SK-N-SH (cell line): ENCODE results near the gene SPINK8. TPM values are rescaled to one million over a fixed set of nuclear protein-coding genes. Genes with fewer than 3 reads are reported as not detected.

Experiments
- CTCF ChIA-PET: fragments of 300-600, 350-600 bp; formaldehyde crosslinking; extraction: SDS; loops from one replicate; lab custom pipeline; 2021; lab: Yijun Ruan, JAX
- POLR2A ChIA-PET: fragments of 350-600 bp; sonication (Branson Sonifier 250); formaldehyde crosslinking; extraction: SDS; loops from one replicate; lab custom pipeline; 2020; ENCODE audit warnings: antibody characterized with exemption, inconsistent platforms; lab: Yijun Ruan, JAX
- DNase-seq: peaks from one replicate; pipeline ENCODE4 v3.0.0; 2012
- H2AFZ ChIP-seq: fragments of 200-600 bp; sonication (generic); 2 replicates; pipeline ENCODE4 v1.8.1; 2016; ENCODE audit warnings: antibody characterized with exemption, mild to moderate bottlenecking, low read depth
- H3F3A ChIP-seq: fragments of 200-600 bp; sonication (generic); replicated peaks from 2 replicates; pipeline ENCODE3; 2016; ENCODE audit warnings: antibody characterized with exemption, mild to moderate bottlenecking; ENCODE audit not compliant: insufficient read depth
- H3K27ac ChIP-seq, 2 experiments: fragments of 200-500 bp in 1 of 2; fragments of 200-600 bp in 1 of 2; sonication (Bioruptor generic) in 1 of 2; sonication (generic), shearing (Covaris generic) in 1 of 2; 2 replicates each; pipeline versions ENCODE4 v1.5.1 to v1.6.1; 2014 to 2016; ENCODE audit warnings: low read depth in 2 of 2, inconsistent platforms in 1 of 2, low read length in 1 of 2, mild to moderate bottlenecking in 1 of 2, mixed read lengths in 1 of 2
- H3K27me3 ChIP-seq: fragments of 200-600 bp; sonication (generic), shearing (Covaris generic); 2 replicates; pipeline ENCODE4 v1.6.1; 2016; ENCODE audit warnings: mixed run types; ENCODE audit not compliant: insufficient read depth
- H3K36me3 ChIP-seq, 2 experiments: fragments of 200-500 bp in 1 of 2; fragments of 200-600 bp in 1 of 2; sonication (Bioruptor generic) in 1 of 2; sonication (generic) in 1 of 2; replicated peaks in 1 of 2; 2 replicates each; pipeline versions ENCODE3 to v1.5.1; 2014 to 2016; ENCODE audit warnings: low read length in 1 of 2, mild to moderate bottlenecking in 1 of 2; ENCODE audit not compliant: insufficient read depth in 2 of 2, control insufficient read depth in 1 of 2
- H3K4me1 ChIP-seq, 2 experiments: fragments of 200-500 bp in 1 of 2; fragments of 200-600 bp in 1 of 2; sonication (Bioruptor generic) in 1 of 2; sonication (generic), shearing (Covaris generic) in 1 of 2; 2 replicates each; pipeline versions ENCODE4 v1.5.1 to v1.6.1; 2014 to 2016; ENCODE audit warnings: low read depth in 1 of 2, low read length in 1 of 2, mixed run types in 1 of 2; ENCODE audit not compliant: insufficient read depth in 2 of 2, control insufficient read depth in 1 of 2
- H3K4me2 ChIP-seq: fragments of 200-600 bp; sonication (generic), shearing (Covaris generic); 2 replicates; pipeline ENCODE4 v1.6.1; 2017; ENCODE audit warnings: mixed run types
- H3K4me3 ChIP-seq, 2 experiments: fragments of 200-500 bp in 1 of 2; fragments of 200-600 bp in 1 of 2; sonication (Bioruptor generic) in 1 of 2; sonication (generic), shearing (Covaris generic) in 1 of 2; 2 replicates each; pipeline versions ENCODE4 v1.5.1 to v1.8.1; 2014 to 2016; ENCODE audit warnings: low read depth in 2 of 2, inconsistent platforms in 1 of 2, low read length in 1 of 2, mild to moderate bottlenecking in 1 of 2, mixed read lengths in 1 of 2, moderate library complexity in 1 of 2
- H3K79me2 ChIP-seq: fragments of 200-600 bp; sonication (generic); 2 replicates; pipeline ENCODE4 v1.8.1; 2017; ENCODE audit warnings: mild to moderate bottlenecking; ENCODE audit not compliant: insufficient read depth
- H3K9ac ChIP-seq: fragments of 200-600 bp; sonication (generic); 2 replicates; pipeline ENCODE4 v1.6.1; 2017; ENCODE audit warnings: mixed run types
- H3K9me2 ChIP-seq: fragments of 200-600 bp; sonication (generic); 2 replicates; pipeline ENCODE4 v1.6.1; 2017; ENCODE audit warnings: mixed run types
- H3K9me3 ChIP-seq: fragments of 200-600 bp; sonication (generic); 2 replicates; pipeline ENCODE4 v1.6.1; 2017; ENCODE audit warnings: mixed run types, mild to moderate bottlenecking, moderate library complexity
- H4K20me1 ChIP-seq: fragments of 200-600 bp; sonication (generic); 2 replicates; pipeline ENCODE4 v1.6.1; 2017; ENCODE audit warnings: mild to moderate bottlenecking, mixed run types; ENCODE audit not compliant: insufficient read depth
- CHD2 ChIP-seq: fragments of 150-350 bp; IDR thresholded peaks from 2 replicates; pipeline ENCODE4 v1.6.1; 2018; ENCODE audit warnings: low read length; ENCODE audit not compliant: partially characterized antibody
- GABPA ChIP-seq: IDR thresholded peaks from 2 replicates; pipeline ENCODE4 v1.4.0; 2012; ENCODE audit warnings: low read depth, mild to moderate bottlenecking
- NRF1 ChIP-seq: IDR thresholded peaks from 2 replicates; pipeline ENCODE4 v1.6.1; 2012; ENCODE audit warnings: low read depth, mild to moderate bottlenecking, low read length
- SMC3 ChIP-seq: IDR thresholded peaks from 2 replicates; pipeline ENCODE4 v1.6.1; 2012; ENCODE audit warnings: low read depth, low read length, improper control_type of control experiment
- TAF1 ChIP-seq: IDR thresholded peaks from 2 replicates; pipeline ENCODE4 v1.6.1; 2012; ENCODE audit warnings: low read depth, mild to moderate bottlenecking, low read length, moderate library complexity, borderline replicate concordance
- WGBS: methylation state at CpG from one replicate; pipeline ENCODE4 v1.1.6; 2017; ENCODE audit warnings: low lambda C conversion rate; 5-methylcytosine and 5-hydroxymethylcytosine counted together
- polyA plus RNA-seq, 3 experiments: library from polyadenylated mRNA; depleted of rRNA; stranded (reverse); fragments of >200 nt; gene quantifications; 2 replicates each; pipeline ENCODE4 v1.2.3, GENCODE V29; 2012
- TF ChIP-seq, protein P1 (sequence below): IDR thresholded peaks from 2 replicates; pipeline ENCODE4 v1.4.0; 2012; ENCODE audit warnings: low read depth, borderline replicate concordance
- TF ChIP-seq, protein P2 (sequence below): IDR thresholded peaks from 2 replicates; pipeline ENCODE4 v1.6.1; 2012; ENCODE audit warnings: mild to moderate bottlenecking, low read depth, low read length, moderate library complexity
- TF ChIP-seq, protein P3 (sequence below): fragments of 150-350 bp; IDR thresholded peaks from 2 replicates; pipeline ENCODE4 v1.6.1; 2016; ENCODE audit warnings: mild to moderate bottlenecking, low read depth, low read length
- TF ChIP-seq, protein P4 (sequence below): fragments of 150-350 bp; IDR thresholded peaks from 2 replicates; pipeline ENCODE4 v1.6.1; 2017; ENCODE audit warnings: antibody characterized with exemption, low read length, low read depth, borderline replicate concordance

SPINK8 gene
- polyA plus RNA-seq, 1 of the 3 experiments (the other 2 are of a cell fraction): not detected

DNA sequence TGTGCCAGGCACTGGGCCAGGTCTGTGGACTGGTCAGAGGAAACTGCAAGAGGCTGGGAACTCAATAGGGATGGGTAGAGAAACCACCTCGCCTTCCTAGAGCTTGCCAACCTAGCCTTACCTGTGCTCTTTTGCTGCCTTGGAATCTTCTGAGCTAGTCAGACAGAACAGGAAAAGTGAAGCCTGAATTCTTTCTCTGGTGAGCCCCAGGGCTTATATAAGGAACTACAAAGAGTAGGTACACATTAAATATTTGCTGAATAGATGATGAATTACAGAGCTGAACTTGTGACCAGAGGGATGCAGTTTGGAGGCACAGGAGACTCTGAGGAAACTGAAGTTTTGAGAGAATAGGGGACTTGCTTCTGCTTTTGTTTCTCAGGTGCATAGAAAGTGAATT lies 23.0 kb upstream of the SPINK8 start:
- no peak overlapping the region for H3K9ac ChIP-seq
- H3K9me3 ChIP-seq: peaks cover 2% of the 10 kb centered on the region; the same call in 1 of the 2 replicates
- TF ChIP-seq, protein P1, sequence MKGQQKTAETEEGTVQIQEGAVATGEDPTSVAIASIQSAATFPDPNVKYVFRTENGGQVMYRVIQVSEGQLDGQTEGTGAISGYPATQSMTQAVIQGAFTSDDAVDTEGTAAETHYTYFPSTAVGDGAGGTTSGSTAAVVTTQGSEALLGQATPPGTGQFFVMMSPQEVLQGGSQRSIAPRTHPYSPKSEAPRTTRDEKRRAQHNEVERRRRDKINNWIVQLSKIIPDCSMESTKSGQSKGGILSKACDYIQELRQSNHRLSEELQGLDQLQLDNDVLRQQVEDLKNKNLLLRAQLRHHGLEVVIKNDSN: no peak
- DNase-seq: no peak
- no peaks in the 10 kb centered on the region for H3K79me2 ChIP-seq
- no peak overlapping the region for H3K4me3 ChIP-seq
- H3K27me3 ChIP-seq: no peaks in the 10 kb centered on the region
- no peaks in the 10 kb centered on the region for H3K36me3 ChIP-seq
- ChIA-PET CTCF (interaction anchor here (1.0 to 2.3 kb wide), 2 partner anchors 44 to 80 kb away, joined by 4 to 10 read pairs; no protein-coding TSS in a partner anchor), POLR2A (no interaction called here)
- H3F3A ChIP-seq: no peaks in the 10 kb centered on the region
- H3K9me2 ChIP-seq: no peaks in the 10 kb centered on the region
- no peaks in the 10 kb centered on the region for H4K20me1 ChIP-seq
- H3K4me1 ChIP-seq: peaks cover 0 to 15% of the 10 kb centered on the region in 2 experiments; a peak in 2 of 4 replicates
- no peak overlapping the region for H3K4me2 ChIP-seq
- no peak overlapping the region for H3K27ac ChIP-seq
- WGBS: 31% methylated on average over 1 of the region's 1 CpG
- H2AFZ ChIP-seq: no peak overlapping the region

DNA sequence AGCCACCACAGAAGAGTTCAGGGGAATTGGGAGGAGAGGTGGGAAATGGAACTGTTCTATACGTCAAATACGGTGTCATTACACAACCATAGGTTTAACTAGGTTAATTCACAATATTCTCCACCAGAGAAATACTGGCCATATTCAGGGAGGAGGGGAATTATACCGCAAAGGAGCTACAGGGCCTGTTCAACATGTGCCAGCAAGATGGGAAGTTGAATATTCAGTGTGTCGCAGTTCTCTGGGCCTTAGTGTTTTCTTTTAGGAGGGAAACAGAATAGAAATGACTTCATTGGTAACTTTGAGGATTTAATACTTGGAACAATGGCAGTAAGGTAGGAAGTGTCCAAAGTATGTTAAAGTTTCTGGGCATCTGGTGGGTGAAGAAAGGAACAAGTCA lies 20.5 kb upstream of the SPINK8 start:
- no peak overlapping the region for H3K4me2 ChIP-seq
- H3K9ac ChIP-seq: no peak overlapping the region
- no peak overlapping the region for H3K4me3 ChIP-seq
- H3K9me2 ChIP-seq: no peaks in the 10 kb centered on the region
- H3K79me2 ChIP-seq: no peaks in the 10 kb centered on the region
- H3F3A ChIP-seq: no peaks in the 10 kb centered on the region
- no peak overlapping the region for H2AFZ ChIP-seq
- no peaks in the 10 kb centered on the region for H3K27me3 ChIP-seq
- H3K27ac ChIP-seq: no peak overlapping the region
- no peaks in the 10 kb centered on the region for H3K36me3 ChIP-seq
- peaks cover 0 to 25% of the 10 kb centered on the region in 2 experiments; a peak in 2 of 4 replicates for H3K4me1 ChIP-seq
- TF ChIP-seq, protein P2, sequence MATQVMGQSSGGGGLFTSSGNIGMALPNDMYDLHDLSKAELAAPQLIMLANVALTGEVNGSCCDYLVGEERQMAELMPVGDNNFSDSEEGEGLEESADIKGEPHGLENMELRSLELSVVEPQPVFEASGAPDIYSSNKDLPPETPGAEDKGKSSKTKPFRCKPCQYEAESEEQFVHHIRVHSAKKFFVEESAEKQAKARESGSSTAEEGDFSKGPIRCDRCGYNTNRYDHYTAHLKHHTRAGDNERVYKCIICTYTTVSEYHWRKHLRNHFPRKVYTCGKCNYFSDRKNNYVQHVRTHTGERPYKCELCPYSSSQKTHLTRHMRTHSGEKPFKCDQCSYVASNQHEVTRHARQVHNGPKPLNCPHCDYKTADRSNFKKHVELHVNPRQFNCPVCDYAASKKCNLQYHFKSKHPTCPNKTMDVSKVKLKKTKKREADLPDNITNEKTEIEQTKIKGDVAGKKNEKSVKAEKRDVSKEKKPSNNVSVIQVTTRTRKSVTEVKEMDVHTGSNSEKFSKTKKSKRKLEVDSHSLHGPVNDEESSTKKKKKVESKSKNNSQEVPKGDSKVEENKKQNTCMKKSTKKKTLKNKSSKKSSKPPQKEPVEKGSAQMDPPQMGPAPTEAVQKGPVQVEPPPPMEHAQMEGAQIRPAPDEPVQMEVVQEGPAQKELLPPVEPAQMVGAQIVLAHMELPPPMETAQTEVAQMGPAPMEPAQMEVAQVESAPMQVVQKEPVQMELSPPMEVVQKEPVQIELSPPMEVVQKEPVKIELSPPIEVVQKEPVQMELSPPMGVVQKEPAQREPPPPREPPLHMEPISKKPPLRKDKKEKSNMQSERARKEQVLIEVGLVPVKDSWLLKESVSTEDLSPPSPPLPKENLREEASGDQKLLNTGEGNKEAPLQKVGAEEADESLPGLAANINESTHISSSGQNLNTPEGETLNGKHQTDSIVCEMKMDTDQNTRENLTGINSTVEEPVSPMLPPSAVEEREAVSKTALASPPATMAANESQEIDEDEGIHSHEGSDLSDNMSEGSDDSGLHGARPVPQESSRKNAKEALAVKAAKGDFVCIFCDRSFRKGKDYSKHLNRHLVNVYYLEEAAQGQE: no peak
- TF ChIP-seq TAF1: no peak
- no peak for TF ChIP-seq GABPA
- no peak for TF ChIP-seq NRF1
- TF ChIP-seq, protein P3, sequence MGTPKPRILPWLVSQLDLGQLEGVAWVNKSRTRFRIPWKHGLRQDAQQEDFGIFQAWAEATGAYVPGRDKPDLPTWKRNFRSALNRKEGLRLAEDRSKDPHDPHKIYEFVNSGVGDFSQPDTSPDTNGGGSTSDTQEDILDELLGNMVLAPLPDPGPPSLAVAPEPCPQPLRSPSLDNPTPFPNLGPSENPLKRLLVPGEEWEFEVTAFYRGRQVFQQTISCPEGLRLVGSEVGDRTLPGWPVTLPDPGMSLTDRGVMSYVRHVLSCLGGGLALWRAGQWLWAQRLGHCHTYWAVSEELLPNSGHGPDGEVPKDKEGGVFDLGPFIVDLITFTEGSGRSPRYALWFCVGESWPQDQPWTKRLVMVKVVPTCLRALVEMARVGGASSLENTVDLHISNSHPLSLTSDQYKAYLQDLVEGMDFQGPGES: no peak
- TF ChIP-seq CHD2: no peak
- TF ChIP-seq, protein P4, sequence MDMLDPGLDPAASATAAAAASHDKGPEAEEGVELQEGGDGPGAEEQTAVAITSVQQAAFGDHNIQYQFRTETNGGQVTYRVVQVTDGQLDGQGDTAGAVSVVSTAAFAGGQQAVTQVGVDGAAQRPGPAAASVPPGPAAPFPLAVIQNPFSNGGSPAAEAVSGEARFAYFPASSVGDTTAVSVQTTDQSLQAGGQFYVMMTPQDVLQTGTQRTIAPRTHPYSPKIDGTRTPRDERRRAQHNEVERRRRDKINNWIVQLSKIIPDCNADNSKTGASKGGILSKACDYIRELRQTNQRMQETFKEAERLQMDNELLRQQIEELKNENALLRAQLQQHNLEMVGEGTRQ: no peak
- TF ChIP-seq SMC3: no peak
- 72% methylated on average over 4 of the region's 4 CpGs for WGBS
- H3K9me3 ChIP-seq: no peaks in the 10 kb centered on the region
- ChIA-PET POLR2A (no interaction called here), CTCF (interaction anchor here (3.8 kb wide), 1 partner anchor 47 kb away, joined by 20 read pairs; no protein-coding TSS in a partner anchor)
- no peak for DNase-seq
- H4K20me1 ChIP-seq: no peaks in the 10 kb centered on the region
